ENCODE data around the gene MGRN1.

GRCh38 chr16:4668313-4668960 lies 43.8 kb downstream of the MGRN1 start:
- no peak for TF ChIP-seq CTCF (IDR thresholded peaks at IDR 0.05)
- no peak for TF ChIP-seq EP300 (IDR thresholded peaks at IDR 0.05)
